ENCODE data around the gene CDK1. TPM values are rescaled to one million over a fixed set of nuclear protein-coding genes. Genes with fewer than 3 reads are reported as not detected.

CDK1 gene
- total and polyA plus RNA-seq, 2 of the 8 experiments (the other 6 are each of a cell fraction or from before 2014, with no cell fraction given), result 29.4 to 111 TPM

DNA sequence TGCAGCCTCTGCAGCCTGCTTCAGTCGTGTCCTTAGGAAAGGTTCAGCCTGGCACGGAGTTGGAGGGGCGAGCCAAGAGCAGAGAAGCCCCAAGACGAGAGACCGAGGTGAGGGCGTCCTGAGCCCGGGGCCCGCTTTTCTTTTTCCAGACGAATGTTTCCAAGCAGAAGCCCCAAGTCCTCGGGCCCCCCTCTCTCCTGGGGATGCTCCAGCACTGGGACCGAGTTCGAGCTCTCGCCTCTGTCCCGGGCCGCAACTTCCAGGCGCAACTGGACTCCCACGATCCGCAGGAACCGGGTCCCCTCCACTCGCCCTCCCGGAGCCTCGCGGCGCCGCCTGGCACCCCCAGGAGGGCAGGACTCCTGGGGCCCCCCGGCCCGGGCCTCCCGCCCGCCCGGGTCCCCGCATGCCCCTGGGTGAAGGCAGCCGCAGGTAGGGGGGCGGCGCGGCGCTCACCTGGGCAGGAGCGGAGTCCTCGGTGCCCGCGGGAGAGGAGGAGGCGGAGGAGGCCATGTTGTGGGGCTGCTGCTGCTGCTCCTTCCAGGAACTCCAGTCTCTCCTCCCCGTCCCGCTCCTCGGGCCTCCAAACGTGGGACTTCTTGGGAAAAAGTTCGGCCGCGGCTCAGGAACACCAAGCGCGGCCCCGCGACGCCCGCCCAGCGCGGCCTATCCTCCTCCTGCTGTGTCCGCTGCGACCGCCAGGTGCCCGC lies 45.3 kb upstream of the CDK1 start (continued):
- TF ChIP-seq ZNF274 (IDR thresholded peaks at IDR 0.05; ENCODE audit: borderline replicate concordance, extremely low read depth, low read length) (no peak), CHD2 (IDR thresholded peaks at IDR 0.05; ENCODE audit: low read length) (no peak), SUZ12 (IDR thresholded peaks at IDR 0.05; ENCODE audit: low read length) (no peak), CEBPB (IDR thresholded peaks at IDR 0.05; ENCODE audit: low read depth, low read length) (no peak), FOSL1 (IDR thresholded peaks at IDR 0.05; ENCODE audit: insufficient read depth, low read depth, low read length) (no peak), POLR2AphosphoS5 (IDR thresholded peaks at IDR 0.05; ENCODE audit: low read depth, low read length) (no peak; the same call in 1 of the 2 replicates), RXRA (IDR thresholded peaks at IDR 0.05; ENCODE audit: insufficient read depth, low read depth, low read length) (no peak), MAFK (IDR thresholded peaks at IDR 0.05; ENCODE audit: low read depth, low read length) (no peak), RBBP5 (IDR thresholded peaks at IDR 0.05; ENCODE audit: borderline replicate concordance, low read depth, low read length) (peak; percentile 85; the same call in 1 of the 2 replicates), RAD21 (IDR thresholded peaks at IDR 0.05 in 1 of 2, conservative IDR thresholded peaks at IDR 0.05 in 1 of 2; ENCODE audit: low read depth in 2 of 2, low read length in 2 of 2) (peak in 1 of 2 experiments; percentile 44; a peak in 1 of 4 replicates), CTBP2 (IDR thresholded peaks at IDR 0.05; ENCODE audit: borderline replicate concordance, insufficient read depth, insufficient read length, low read length) (no peak), ASH2L (IDR thresholded peaks at IDR 0.05; ENCODE audit: low read length) (peak; percentile 50), SP1 (IDR thresholded peaks at IDR 0.05; ENCODE audit: low read depth, low read length) (no peak), SP2 (IDR thresholded peaks at IDR 0.05; ENCODE audit: low read length) (no peak), GABPA (IDR thresholded peaks at IDR 0.05; ENCODE audit: borderline replicate concordance, insufficient read depth, low read length) (no peak), TCF12 (IDR thresholded peaks at IDR 0.05; ENCODE audit: low read depth, low read length) (no peak), EP300 (IDR thresholded peaks at IDR 0.05; ENCODE audit: borderline replicate concordance in 1 of 2, low read depth in 2 of 2, low read length in 2 of 2) (no peak), POLR2A (IDR thresholded peaks at IDR 0.05; ENCODE audit: control extremely low read depth in 1 of 2, low read depth in 2 of 2, low read length in 2 of 2) (peak in 1 of 2 experiments; percentile 73; a peak in 1 of 3 replicates), TBP (IDR thresholded peaks at IDR 0.05; ENCODE audit: low read depth, low read length) (no peak), PHF8 (conservative IDR thresholded peaks at IDR 0.05; ENCODE audit: low read depth, low read length) (peak; percentile 62)
- TF ChIP-seq, protein P1, sequence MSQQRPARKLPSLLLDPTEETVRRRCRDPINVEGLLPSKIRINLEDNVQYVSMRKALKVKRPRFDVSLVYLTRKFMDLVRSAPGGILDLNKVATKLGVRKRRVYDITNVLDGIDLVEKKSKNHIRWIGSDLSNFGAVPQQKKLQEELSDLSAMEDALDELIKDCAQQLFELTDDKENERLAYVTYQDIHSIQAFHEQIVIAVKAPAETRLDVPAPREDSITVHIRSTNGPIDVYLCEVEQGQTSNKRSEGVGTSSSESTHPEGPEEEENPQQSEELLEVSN (IDR thresholded peaks at IDR 0.05), result no peak
- TF ChIP-seq, protein P2, sequence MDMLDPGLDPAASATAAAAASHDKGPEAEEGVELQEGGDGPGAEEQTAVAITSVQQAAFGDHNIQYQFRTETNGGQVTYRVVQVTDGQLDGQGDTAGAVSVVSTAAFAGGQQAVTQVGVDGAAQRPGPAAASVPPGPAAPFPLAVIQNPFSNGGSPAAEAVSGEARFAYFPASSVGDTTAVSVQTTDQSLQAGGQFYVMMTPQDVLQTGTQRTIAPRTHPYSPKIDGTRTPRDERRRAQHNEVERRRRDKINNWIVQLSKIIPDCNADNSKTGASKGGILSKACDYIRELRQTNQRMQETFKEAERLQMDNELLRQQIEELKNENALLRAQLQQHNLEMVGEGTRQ (IDR thresholded peaks at IDR 0.05; ENCODE audit: low read length), result no peak
- TF ChIP-seq, protein P3, sequence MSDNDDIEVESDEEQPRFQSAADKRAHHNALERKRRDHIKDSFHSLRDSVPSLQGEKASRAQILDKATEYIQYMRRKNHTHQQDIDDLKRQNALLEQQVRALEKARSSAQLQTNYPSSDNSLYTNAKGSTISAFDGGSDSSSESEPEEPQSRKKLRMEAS (IDR thresholded peaks at IDR 0.05), result no peak

Data from H1 (cell line).